Gastroesophageal sphincter (tissue), 3 donors: ENCODE data around the gene CYCS.

Source experiments
- EP300 ChIP-seq: sonication (generic); formaldehyde crosslinking; IDR thresholded peaks from one replicate; pipeline ENCODE4 v1.6.1; 2017; ENCODE audit warnings: antibody characterized with exemption, mild to moderate bottlenecking
- POLR2A ChIP-seq, 2 donors: fragments of 450-650 bp; IDR thresholded peaks; one replicate each; pipeline ENCODE4 v1.6.1; 2017; ENCODE audit warnings: antibody characterized with exemption in 2 of 2, mild to moderate bottlenecking in 2 of 2, moderate library complexity in 1 of 2
- POLR2AphosphoS5 ChIP-seq: sonication (generic); formaldehyde crosslinking; IDR thresholded peaks from one replicate; pipeline ENCODE4 v1.6.1; 2017; ENCODE audit warnings: antibody characterized with exemption
- TF ChIP-seq, protein P1 (sequence below), 4 experiments: fragments of 200-600 bp in 2 of 4; fragments of 450-650 bp in 2 of 4; sonication (generic) in 1 of 4; IDR thresholded peaks; one replicate each; pipeline ENCODE4 v1.5.1; 2017 to 2019; ENCODE audit warnings: antibody characterized with exemption in 4 of 4, mild to moderate bottlenecking in 2 of 4, moderate library complexity in 2 of 4

DNA sequence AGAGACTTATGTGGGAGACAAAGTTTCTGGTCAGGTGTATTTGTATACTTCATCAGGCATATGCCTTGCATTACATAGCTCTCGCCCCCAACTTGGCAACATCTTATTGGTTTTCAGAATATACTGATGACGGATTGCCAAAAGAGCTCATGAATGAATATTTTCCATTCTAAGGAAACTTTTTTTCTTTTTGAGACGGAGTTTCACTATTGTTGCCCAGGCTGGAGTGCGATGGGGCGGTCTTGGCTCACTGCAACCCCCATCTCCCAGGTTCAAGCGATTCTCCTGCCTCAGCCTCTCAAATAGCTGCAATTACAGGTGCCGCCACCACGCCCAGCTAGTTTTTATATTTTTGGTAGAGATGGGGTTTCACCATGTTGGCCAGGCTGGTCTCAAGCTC lies 6.0 kb downstream of the CYCS start:
- TF ChIP-seq, protein P1, sequence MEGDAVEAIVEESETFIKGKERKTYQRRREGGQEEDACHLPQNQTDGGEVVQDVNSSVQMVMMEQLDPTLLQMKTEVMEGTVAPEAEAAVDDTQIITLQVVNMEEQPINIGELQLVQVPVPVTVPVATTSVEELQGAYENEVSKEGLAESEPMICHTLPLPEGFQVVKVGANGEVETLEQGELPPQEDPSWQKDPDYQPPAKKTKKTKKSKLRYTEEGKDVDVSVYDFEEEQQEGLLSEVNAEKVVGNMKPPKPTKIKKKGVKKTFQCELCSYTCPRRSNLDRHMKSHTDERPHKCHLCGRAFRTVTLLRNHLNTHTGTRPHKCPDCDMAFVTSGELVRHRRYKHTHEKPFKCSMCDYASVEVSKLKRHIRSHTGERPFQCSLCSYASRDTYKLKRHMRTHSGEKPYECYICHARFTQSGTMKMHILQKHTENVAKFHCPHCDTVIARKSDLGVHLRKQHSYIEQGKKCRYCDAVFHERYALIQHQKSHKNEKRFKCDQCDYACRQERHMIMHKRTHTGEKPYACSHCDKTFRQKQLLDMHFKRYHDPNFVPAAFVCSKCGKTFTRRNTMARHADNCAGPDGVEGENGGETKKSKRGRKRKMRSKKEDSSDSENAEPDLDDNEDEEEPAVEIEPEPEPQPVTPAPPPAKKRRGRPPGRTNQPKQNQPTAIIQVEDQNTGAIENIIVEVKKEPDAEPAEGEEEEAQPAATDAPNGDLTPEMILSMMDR (IDR thresholded peaks at IDR 0.05) = no peak
- TF ChIP-seq POLR2AphosphoS5 (no peak), POLR2A (IDR thresholded peaks at IDR 0.05) (no peak), EP300 (no peak)
